ENCODE measurements around the gene CYP27A1.

DNA sequence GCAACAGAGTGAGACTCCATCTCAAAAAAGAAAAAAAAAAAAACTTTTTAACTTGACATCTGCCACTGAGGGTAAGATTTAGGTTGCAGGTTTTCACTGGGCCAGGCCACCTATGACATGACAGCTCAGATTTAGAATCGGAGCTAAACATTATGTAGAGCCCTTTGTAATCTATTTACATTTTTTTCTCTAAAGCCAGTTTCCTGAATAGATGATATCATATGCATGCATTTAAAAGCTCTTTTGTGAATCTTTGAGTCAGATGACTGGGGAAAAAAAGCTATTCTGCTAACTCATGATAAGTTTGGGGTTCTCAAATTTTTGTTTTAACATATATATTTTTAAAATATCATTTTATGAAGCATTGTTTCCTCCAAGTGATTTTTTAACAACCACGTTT is 28.3 kb downstream of the CYP27A1 start:
- TF ChIP-seq POLR2AphosphoS2 (IDR thresholded peaks at IDR 0.05; ENCODE audit: low read length) (no peak), POLR2A (conservative IDR thresholded peaks at IDR 0.05) (no peak), TFAM (CRISPR knock-in tag; conservative IDR thresholded peaks at IDR 0.05) (no peak), DACH1 (IDR thresholded peaks at IDR 0.05; ENCODE audit: partially characterized antibody) (no peak), ZNF785 (CRISPR knock-in tag; IDR thresholded peaks at IDR 0.05) (no peak), DPF2 (IDR thresholded peaks at IDR 0.05) (no peak), BCOR (IDR thresholded peaks at IDR 0.05) (no peak)
- TF ChIP-seq, protein P1, sequence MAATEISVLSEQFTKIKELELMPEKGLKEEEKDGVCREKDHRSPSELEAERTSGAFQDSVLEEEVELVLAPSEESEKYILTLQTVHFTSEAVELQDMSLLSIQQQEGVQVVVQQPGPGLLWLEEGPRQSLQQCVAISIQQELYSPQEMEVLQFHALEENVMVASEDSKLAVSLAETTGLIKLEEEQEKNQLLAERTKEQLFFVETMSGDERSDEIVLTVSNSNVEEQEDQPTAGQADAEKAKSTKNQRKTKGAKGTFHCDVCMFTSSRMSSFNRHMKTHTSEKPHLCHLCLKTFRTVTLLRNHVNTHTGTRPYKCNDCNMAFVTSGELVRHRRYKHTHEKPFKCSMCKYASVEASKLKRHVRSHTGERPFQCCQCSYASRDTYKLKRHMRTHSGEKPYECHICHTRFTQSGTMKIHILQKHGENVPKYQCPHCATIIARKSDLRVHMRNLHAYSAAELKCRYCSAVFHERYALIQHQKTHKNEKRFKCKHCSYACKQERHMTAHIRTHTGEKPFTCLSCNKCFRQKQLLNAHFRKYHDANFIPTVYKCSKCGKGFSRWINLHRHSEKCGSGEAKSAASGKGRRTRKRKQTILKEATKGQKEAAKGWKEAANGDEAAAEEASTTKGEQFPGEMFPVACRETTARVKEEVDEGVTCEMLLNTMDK (IDR thresholded peaks at IDR 0.05; ENCODE audit: borderline replicate concordance, insufficient read depth, low read depth, low read length, poor library complexity, severe bottlenecking), result no peak
- TF ChIP-seq, protein P2, sequence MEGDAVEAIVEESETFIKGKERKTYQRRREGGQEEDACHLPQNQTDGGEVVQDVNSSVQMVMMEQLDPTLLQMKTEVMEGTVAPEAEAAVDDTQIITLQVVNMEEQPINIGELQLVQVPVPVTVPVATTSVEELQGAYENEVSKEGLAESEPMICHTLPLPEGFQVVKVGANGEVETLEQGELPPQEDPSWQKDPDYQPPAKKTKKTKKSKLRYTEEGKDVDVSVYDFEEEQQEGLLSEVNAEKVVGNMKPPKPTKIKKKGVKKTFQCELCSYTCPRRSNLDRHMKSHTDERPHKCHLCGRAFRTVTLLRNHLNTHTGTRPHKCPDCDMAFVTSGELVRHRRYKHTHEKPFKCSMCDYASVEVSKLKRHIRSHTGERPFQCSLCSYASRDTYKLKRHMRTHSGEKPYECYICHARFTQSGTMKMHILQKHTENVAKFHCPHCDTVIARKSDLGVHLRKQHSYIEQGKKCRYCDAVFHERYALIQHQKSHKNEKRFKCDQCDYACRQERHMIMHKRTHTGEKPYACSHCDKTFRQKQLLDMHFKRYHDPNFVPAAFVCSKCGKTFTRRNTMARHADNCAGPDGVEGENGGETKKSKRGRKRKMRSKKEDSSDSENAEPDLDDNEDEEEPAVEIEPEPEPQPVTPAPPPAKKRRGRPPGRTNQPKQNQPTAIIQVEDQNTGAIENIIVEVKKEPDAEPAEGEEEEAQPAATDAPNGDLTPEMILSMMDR (IDR thresholded peaks at IDR 0.05 in 2 of 3, conservative IDR thresholded peaks at IDR 0.05 in 1 of 3; ENCODE audit: insufficient read depth in 2 of 3, low read depth in 1 of 3, low read length in 3 of 3), result no peak
- TF ChIP-seq, protein P3, sequence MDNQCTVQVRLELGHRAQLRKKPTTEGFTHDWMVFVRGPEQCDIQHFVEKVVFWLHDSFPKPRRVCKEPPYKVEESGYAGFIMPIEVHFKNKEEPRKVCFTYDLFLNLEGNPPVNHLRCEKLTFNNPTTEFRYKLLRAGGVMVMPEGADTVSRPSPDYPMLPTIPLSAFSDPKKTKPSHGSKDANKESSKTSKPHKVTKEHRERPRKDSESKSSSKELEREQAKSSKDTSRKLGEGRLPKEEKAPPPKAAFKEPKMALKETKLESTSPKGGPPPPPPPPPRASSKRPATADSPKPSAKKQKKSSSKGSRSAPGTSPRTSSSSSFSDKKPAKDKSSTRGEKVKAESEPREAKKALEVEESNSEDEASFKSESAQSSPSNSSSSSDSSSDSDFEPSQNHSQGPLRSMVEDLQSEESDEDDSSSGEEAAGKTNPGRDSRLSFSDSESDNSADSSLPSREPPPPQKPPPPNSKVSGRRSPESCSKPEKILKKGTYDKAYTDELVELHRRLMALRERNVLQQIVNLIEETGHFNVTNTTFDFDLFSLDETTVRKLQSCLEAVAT (IDR thresholded peaks at IDR 0.05), result no peak

Data from K562 (cell line).